GM11168 (cell line): Measurements from ENCODE around the gene SOX30.

Source experiments
- in situ Hi-C: fragments of 300-500 bp; cut with MboI; formaldehyde crosslinking; loops from one replicate; pipeline ENCODE4 v1.12.0; 2022; ENCODE audit warnings: low sequenced_read_pairs; ENCODE audit not compliant: unreplicated experiment

Gene SOX30

DNA sequence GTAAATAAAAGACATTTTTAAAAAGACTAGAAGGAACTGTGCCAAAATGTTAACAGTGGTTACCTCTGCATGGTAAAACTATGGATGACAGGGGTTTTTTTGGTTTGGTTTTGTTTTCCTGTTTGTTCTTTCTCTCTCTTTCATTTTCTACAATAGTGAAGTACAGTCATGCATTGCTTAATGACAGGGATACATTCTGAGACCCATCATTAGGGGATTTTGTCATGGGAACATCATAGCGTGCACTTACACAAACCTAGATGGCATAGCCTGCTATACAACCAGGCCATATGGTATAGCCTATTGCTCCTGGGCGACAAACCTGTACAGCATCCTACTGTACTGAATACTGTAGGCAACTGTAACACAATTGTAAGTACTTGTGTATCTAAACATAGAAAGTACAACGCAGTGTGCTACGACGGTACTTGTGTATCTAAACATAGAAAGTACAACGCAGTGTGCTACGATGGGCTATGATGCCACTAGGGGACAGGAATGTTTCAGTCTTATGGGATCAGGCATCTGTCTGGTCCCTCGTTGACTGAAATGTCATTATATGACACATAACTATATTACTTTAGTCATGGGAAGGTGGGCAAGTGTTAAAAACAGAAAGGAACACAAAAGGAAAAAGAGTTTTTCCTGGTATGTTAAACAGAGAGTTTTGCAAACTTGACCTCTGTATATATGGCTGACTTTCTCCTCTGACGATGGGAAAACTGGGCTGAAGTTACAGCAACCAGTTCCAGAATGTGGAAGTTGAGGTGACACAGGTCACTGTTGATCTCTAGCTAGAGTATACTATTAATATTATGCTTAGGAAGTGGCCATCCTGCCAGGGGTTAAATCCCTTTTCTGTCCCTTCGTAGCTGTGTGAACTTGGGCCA is 69.3 kb downstream of the SOX30 start:
- in situ Hi-C loops: no loop called here

DNA sequence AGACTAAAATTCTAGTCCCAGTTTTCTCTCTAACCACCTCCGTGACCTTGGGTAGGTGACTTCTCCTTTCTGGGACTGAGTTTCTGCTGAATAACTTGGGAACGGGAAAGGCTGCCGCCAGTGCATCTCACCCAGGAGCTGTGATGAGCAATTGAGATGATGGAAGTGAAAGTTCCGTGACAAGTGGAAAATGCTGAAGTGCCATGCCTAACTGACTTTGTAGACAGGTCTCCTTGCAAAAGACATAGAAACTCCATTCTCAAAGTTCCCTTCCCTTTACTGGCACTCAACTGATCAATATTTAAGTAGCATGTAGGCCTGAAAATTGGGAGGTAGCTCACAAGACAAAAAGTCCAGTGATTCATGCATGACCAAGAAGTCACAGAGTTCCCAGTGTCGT is 70.3 kb downstream of the SOX30 start:
- in situ Hi-C loops: no loop called here

GRCh38 chr5:157578079-157578780 is 74.0 kb downstream of the SOX30 start:
- in situ Hi-C loops: no loop called here

DNA sequence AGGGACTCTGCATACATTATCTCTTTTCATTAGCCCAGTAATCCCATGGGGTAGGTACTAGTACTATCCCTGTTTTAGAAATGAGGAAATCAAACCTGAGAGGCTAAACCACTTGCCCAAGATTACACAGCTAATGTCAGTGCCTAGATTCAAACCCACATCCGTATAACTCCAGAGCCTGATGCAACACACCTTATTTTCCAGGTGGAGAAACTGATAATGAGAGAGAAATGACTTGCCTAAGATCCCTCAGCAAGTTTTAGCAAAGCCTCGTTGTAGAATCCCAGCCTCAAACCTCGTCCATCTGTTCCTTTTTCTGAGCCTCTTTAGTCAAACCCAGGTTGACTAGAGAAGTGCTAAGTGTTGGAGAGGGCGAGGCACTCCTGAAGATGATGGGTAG is 75.6 kb downstream of the SOX30 start:
- in situ Hi-C loops: no loop called here
